Stimulated activated CD4-positive, alpha-beta T cell treated with anti-CD3 and anti-CD28 coated beads, Interleukin-15, amount 100 ng/mL, for 1 hour (primary cell): ENCODE measurements around the gene EML4.

Source experiments
- DNase-seq, 2 donors: peaks; one replicate each; pipeline ENCODE4 v3.0.0-alpha.2; 2020; ENCODE audit warnings: low read depth in 1 of 2, low spot score in 1 of 2

EML4 gene

GRCh38 chr2:42194428-42194827, 25.3 kb downstream of the EML4 start:
- no peak for DNase-seq

GRCh38 chr2:42195559-42195958, 26.4 kb downstream of the EML4 start:
- DNase-seq: no peak

GRCh38 chr2:42196070-42196402, 26.9 kb downstream of the EML4 start:
- DNase-seq: no peak

- DNase-seq: no peak
Measured at GRCh38 chr2:42196403-42197267, 27.5 kb downstream of the EML4 start.

- DNase-seq: no peak
Measured at GRCh38 chr2:42197792-42198191, 28.6 kb downstream of the EML4 start.

GRCh38 chr2:42198466-42198865, 29.3 kb downstream of the EML4 start:
- no peak for DNase-seq

GRCh38 chr2:42199002-42199401, 29.8 kb downstream of the EML4 start:
- DNase-seq: no peak

- no peak for DNase-seq
Measured at GRCh38 chr2:42199626-42200025, 30.5 kb downstream of the EML4 start.

GRCh38 chr2:42200926-42201855, 32.0 kb downstream of the EML4 start:
- DNase-seq: no peak

- no peak for DNase-seq
Measured at GRCh38 chr2:42202634-42203008, 33.5 kb downstream of the EML4 start.

- DNase-seq: no peak
Measured at GRCh38 chr2:42203792-42204191, 34.6 kb downstream of the EML4 start.

GRCh38 chr2:42205337-42205736, 36.2 kb downstream of the EML4 start:
- no peak for DNase-seq

GRCh38 chr2:42207826-42208225, 38.7 kb downstream of the EML4 start:
- no peak for DNase-seq

GRCh38 chr2:42210203-42210602, 41.0 kb downstream of the EML4 start:
- DNase-seq: no peak

- DNase-seq: no peak
Measured at GRCh38 chr2:42211291-42211690, 42.1 kb downstream of the EML4 start.

- DNase-seq: no peak
Measured at GRCh38 chr2:42214669-42215068, 45.5 kb downstream of the EML4 start.

GRCh38 chr2:42216694-42217093, 47.5 kb downstream of the EML4 start:
- no peak for DNase-seq

- no peak for DNase-seq
Measured at GRCh38 chr2:42217307-42217706, 48.2 kb downstream of the EML4 start.

- no peak for DNase-seq
Measured at GRCh38 chr2:42217914-42218313, 48.8 kb downstream of the EML4 start.

GRCh38 chr2:42218712-42219111, 49.6 kb downstream of the EML4 start:
- no peak for DNase-seq

GRCh38 chr2:42219160-42219559, 50.0 kb downstream of the EML4 start:
- no peak for DNase-seq

GRCh38 chr2:42220566-42220965, 51.4 kb downstream of the EML4 start:
- no peak for DNase-seq
